MCF 10A (cell line): Measurements from ENCODE around the gene ADAM17. TPM values are rescaled to one million over a fixed set of nuclear protein-coding genes. Genes with fewer than 3 reads are reported as not detected.
"Not testable (repeated sequence)": the region's sequence is repeated elsewhere in the genome, so short reads cannot be mapped to it uniquely, and the experiment has no call there.

ENCODE experiments used
- BruUV-seq: library from RNA; stranded (reverse); fragments of 400-500 nt; replicated peaks from 2 replicates; lab custom pipeline; 2021; lab: Mats Ljungman, UMichigan
- CTCF ChIA-PET: fragments of 300-600 bp; sonication (Branson Sonifier 250); formaldehyde crosslinking; extraction: SDS; loops from one replicate; lab custom pipeline; 2021; ENCODE audit warnings: antibody characterized with exemption, inconsistent platforms; lab: Yijun Ruan, JAX
- POLR2A ChIA-PET: fragments of 300-600, 350-650 bp; sonication (Branson Sonifier 250); formaldehyde crosslinking; extraction: SDS; loops from one replicate; lab custom pipeline; 2020; ENCODE audit warnings: antibody characterized with exemption, inconsistent platforms; lab: Yijun Ruan, JAX
- DNase-seq: peaks from one replicate; pipeline ENCODE4 v3.0.0-alpha.2; 2018; ENCODE audit not compliant: unreplicated experiment
- H3K27ac Mint-ChIP-seq: one replicate; pipeline ENCODE4 v1.8.0; 2022; ENCODE audit warnings: mild to moderate bottlenecking, low read depth, mixed read lengths; ENCODE audit not compliant: unreplicated experiment
- H3K27me3 Mint-ChIP-seq: one replicate; pipeline ENCODE4 v1.8.0; 2022; ENCODE audit warnings: mixed read lengths; ENCODE audit not compliant: insufficient read depth, unreplicated experiment
- H3K36me3 Mint-ChIP-seq: one replicate; pipeline ENCODE4 v1.8.0; 2022; ENCODE audit warnings: mild to moderate bottlenecking, moderate library complexity, mixed read lengths; ENCODE audit not compliant: insufficient read depth, unreplicated experiment
- H3K4me1 Mint-ChIP-seq: one replicate; pipeline ENCODE4 v1.8.0; 2022; ENCODE audit warnings: mixed read lengths; ENCODE audit not compliant: insufficient read depth, unreplicated experiment
- H3K4me3 Mint-ChIP-seq: one replicate; pipeline ENCODE4 v1.8.0; 2022; ENCODE audit warnings: mild to moderate bottlenecking, moderate library complexity, mixed read lengths; ENCODE audit not compliant: unreplicated experiment
- H3K9me3 Mint-ChIP-seq: one replicate; pipeline ENCODE4 v1.8.0; 2022; ENCODE audit warnings: mixed read lengths; ENCODE audit not compliant: unreplicated experiment
- intact Hi-C: fragments of 100-400 bp; cut with micrococcal nuclease; formaldehyde crosslinking; loops from 2 replicates; pipeline ENCODE4 v1.14.1; 2022
- total RNA-seq: library from RNA; stranded (reverse); gene quantifications from 2 replicates; pipeline ENCODE4 v1.2.3, GENCODE V29; 2022
- TF ChIP-seq, protein P1 (sequence below): fragments of 200-600 bp; IDR thresholded peaks from one replicate; pipeline ENCODE4 v1.8.0; 2022; ENCODE audit warnings: antibody characterized with exemption, mild to moderate bottlenecking; ENCODE audit not compliant: unreplicated experiment

The ADAM17 gene
- total RNA-seq, 1 experiment from 2014 or later = 44.3 TPM

DNA sequence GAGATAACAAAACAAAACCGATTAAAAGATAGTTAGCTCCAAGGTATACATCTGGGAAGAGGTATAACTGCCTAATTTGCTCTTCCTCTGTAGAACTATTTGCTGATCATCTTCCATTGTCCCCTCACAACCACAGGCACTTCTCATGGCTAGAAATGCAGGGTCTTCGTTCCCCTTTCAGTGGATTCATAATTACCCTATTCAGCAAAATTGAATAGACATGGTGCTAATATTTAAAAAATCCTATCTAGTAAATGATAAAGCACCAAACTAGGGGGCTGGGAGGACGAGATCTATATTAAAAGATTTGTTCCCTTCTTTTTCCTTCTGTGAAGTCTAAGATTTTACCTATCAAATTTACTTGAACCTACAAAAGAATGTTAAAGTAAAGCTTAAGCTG lies 30.8 kb upstream of the ADAM17 start:
- H3K4me3 Mint-ChIP-seq = no peak overlapping the region
- BruUV-seq = no TSS peak

DNA sequence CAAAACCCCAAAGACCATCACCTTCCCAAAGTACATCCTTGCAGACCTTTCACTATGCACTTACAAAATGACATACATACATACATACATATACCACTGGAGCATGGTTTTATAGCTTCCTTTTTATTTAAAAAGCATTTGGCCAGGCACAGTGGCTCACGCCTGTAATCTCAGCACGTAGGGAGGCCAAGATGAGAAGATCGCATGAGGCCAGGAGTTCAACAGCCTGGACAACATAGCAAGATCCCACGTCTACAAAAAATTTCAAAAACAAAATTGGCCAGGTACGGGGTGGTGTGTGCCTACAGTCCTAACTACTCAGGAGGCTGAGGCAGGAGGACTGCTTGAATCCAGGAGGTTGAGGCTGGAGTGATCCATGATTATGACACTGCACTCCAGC lies 29.9 kb upstream of the ADAM17 start:
- H3K27ac Mint-ChIP-seq = no peak overlapping the region
- no peaks in the 10 kb centered on the region for H3K27me3 Mint-ChIP-seq
- H3K4me1 Mint-ChIP-seq = peaks cover 8% of the 10 kb centered on the region
- H3K36me3 Mint-ChIP-seq = peaks cover 78% of the 10 kb centered on the region
- intact Hi-C loops = no loop called here
- H3K4me3 Mint-ChIP-seq = no peak overlapping the region
- TF ChIP-seq, protein P1, sequence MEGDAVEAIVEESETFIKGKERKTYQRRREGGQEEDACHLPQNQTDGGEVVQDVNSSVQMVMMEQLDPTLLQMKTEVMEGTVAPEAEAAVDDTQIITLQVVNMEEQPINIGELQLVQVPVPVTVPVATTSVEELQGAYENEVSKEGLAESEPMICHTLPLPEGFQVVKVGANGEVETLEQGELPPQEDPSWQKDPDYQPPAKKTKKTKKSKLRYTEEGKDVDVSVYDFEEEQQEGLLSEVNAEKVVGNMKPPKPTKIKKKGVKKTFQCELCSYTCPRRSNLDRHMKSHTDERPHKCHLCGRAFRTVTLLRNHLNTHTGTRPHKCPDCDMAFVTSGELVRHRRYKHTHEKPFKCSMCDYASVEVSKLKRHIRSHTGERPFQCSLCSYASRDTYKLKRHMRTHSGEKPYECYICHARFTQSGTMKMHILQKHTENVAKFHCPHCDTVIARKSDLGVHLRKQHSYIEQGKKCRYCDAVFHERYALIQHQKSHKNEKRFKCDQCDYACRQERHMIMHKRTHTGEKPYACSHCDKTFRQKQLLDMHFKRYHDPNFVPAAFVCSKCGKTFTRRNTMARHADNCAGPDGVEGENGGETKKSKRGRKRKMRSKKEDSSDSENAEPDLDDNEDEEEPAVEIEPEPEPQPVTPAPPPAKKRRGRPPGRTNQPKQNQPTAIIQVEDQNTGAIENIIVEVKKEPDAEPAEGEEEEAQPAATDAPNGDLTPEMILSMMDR = no peak
- POLR2A ChIA-PET = no interaction called here
- BruUV-seq = no TSS peak
- H3K9me3 Mint-ChIP-seq = no peaks in the 10 kb centered on the region
- DNase-seq = no peak
- CTCF ChIA-PET = interaction anchor here (1.5 kb wide), 1 partner anchor 10 kb away, joined by 3 read pairs; no protein-coding TSS in a partner anchor

More for the DNA sequence above, 30.8 kb upstream of the ADAM17 start:
- ChIA-PET POLR2A (interaction anchor here (0.6 to 1.4 kb wide), 3 partner anchors 31 to 284 kb away, joined by 3 read pairs; partner anchors contain the start of gene ADAM17), CTCF (interaction anchor here (0.8 to 1.0 kb wide), 2 partner anchors 10 to 73 kb away, joined by 3 read pairs; no protein-coding TSS in a partner anchor)
- peaks cover 8% of the 10 kb centered on the region for H3K4me1 Mint-ChIP-seq
- H3K36me3 Mint-ChIP-seq = peaks cover 77% of the 10 kb centered on the region
- H3K9me3 Mint-ChIP-seq = no peaks in the 10 kb centered on the region
- intact Hi-C loops = no loop called here
- no peak for DNase-seq
- H3K27me3 Mint-ChIP-seq = no peaks in the 10 kb centered on the region
- TF ChIP-seq, protein P1 = no peak
- H3K27ac Mint-ChIP-seq = no peak overlapping the region

DNA sequence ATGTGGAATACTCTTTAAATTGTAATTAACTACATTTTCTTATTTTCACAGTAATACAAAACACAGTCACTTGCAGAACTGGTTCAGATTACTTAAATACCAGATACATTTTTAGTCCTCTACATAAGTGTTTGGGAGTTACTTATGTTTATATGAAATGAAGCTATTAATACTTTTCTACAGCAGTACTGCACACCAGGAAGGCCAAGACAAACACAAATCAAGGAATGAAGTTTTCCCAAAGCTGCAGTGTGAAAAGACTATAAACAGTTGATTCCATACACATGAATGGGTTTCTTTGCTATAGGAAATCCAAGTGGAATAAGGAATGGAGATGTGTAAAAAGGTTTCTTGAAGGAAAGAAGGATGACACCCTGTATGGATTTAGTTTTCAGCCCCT lies 29.3 kb upstream of the ADAM17 start:
- DNase-seq, H3K27me3 Mint-ChIP-seq, intact Hi-C loops, H3K9me3 Mint-ChIP-seq, H3K4me1 Mint-ChIP-seq, H3K4me3 Mint-ChIP-seq, BruUV-seq, H3K27ac Mint-ChIP-seq, POLR2A ChIA-PET: not testable (repeated sequence)
- CTCF ChIA-PET = interaction anchor here (1.5 kb wide), 1 partner anchor 10 kb away, joined by 3 read pairs; no protein-coding TSS in a partner anchor
- peaks cover 84% of the 10 kb centered on the region for H3K36me3 Mint-ChIP-seq

DNA sequence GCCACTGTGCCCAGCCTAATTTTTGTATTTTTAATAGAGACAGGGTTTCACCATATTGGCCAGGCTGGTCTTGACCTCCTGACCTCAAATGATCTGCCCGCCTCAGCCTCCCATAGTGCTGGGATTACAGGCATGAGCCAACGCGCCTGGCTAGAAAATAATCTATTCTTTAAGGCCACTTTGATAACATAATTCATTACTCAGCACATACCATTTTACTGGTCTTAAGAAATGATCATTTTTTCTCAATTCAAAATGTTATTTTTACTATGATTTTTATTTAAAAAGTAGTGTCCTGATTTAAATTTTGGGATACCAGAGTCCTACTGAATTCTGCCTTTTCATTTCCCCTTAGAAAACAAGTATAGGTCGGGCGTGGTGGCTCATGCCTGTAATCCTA lies 27.0 kb upstream of the ADAM17 start:
- no peak overlapping the region for H3K4me3 Mint-ChIP-seq
- no TSS peak for BruUV-seq
- peaks cover 8% of the 10 kb centered on the region for H3K4me1 Mint-ChIP-seq
- TF ChIP-seq, protein P1 = no peak
- ChIA-PET POLR2A (interaction anchor here (1.2 kb wide), 1 partner anchor 18 kb away, joined by 4 read pairs; no protein-coding TSS in a partner anchor), CTCF (no interaction called here)
- H3K27ac Mint-ChIP-seq = no peak overlapping the region
- H3K9me3 Mint-ChIP-seq = no peaks in the 10 kb centered on the region
- no peaks in the 10 kb centered on the region for H3K27me3 Mint-ChIP-seq
- intact Hi-C loops = no loop called here
- no peak for DNase-seq
- H3K36me3 Mint-ChIP-seq = peaks cover 80% of the 10 kb centered on the region
